GM19193 (cell line): ENCODE results near the gene CDH20.

Source experiments
- POLR2A ChIP-seq: IDR thresholded peaks from 4 replicates; pipeline ENCODE4 v1.6.1; 2011; ENCODE audit not compliant: insufficient read depth, insufficient read length; ENCODE audit errors: extremely low read depth

CDH20 gene

GRCh38 chr18:61556316-61556715, 223.1 kb downstream of the CDH20 start:
- TF ChIP-seq POLR2A, result no peak

- no peak for TF ChIP-seq POLR2A
Measured at GRCh38 chr18:61556862-61557261, 223.6 kb downstream of the CDH20 start.

GRCh38 chr18:61569176-61569892, 236.1 kb downstream of the CDH20 start:
- TF ChIP-seq POLR2A, result no peak

DNA sequence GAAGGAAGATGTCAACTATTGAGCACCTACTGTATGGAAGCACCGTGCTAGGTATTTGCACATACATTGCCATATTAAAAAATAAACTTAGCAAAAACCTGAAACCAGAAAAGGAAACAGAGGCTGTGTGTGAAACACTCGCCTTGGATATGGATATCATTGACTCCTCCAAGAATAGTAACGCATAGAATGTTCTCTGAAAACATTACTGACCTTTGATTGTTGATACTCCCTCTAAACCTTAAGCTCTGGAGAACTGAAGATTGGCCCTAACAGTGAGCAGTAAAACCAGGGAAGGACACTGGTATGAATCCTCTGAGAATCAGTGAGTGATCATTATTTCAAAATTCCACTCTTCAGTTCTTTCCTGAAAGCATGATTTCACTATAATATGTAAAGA, 236.8 kb downstream of the CDH20 start:
- TF ChIP-seq POLR2A, result no peak

- TF ChIP-seq POLR2A, result no peak
Measured at GRCh38 chr18:61572084-61572655, 238.9 kb downstream of the CDH20 start.

GRCh38 chr18:61572871-61573270, 239.6 kb downstream of the CDH20 start:
- TF ChIP-seq POLR2A, result no peak

GRCh38 chr18:61574665-61575064, 241.4 kb downstream of the CDH20 start:
- no peak for TF ChIP-seq POLR2A

- TF ChIP-seq POLR2A, result no peak
Measured at GRCh38 chr18:61575419-61575818, 242.2 kb downstream of the CDH20 start.

- no peak for TF ChIP-seq POLR2A
Measured at GRCh38 chr18:61578846-61579245, 245.6 kb downstream of the CDH20 start.

GRCh38 chr18:61579581-61579980, 246.4 kb downstream of the CDH20 start:
- TF ChIP-seq POLR2A, result no peak

GRCh38 chr18:61580046-61580445, 246.8 kb downstream of the CDH20 start:
- no peak for TF ChIP-seq POLR2A

DNA sequence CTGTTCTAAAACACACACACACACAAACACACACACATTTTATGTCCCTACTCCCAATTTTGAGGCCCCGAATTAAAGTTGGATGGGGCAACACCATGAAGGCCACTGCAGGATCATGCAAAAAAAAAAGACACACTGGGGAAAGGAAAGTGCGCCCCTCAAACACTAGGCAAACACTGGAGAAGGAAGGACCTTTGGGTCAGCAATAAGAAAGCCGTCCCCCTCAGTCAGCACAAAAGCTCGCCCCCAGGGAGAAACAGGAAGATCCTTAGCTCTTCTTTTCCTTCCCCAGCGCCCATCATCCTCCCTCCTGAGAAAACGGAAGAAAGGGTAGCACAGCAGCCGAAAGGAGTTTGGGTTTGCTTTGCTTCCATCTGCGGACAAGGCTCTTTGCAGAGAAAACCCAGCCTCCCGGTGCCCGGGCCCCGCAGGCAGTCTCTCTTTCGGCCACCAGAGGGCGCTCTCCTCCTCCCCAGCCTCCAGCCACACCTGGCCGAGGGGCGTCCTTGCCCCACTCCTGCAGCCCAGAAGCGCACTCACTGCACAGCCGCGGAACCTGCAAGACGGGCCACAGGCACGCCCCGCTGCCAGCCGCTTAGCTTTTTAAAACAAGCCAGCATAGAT, 248.5 kb downstream of the CDH20 start:
- TF ChIP-seq POLR2A, result no peak

- TF ChIP-seq POLR2A, result no peak
Measured at GRCh38 chr18:61582202-61582710, 249.0 kb downstream of the CDH20 start.

DNA sequence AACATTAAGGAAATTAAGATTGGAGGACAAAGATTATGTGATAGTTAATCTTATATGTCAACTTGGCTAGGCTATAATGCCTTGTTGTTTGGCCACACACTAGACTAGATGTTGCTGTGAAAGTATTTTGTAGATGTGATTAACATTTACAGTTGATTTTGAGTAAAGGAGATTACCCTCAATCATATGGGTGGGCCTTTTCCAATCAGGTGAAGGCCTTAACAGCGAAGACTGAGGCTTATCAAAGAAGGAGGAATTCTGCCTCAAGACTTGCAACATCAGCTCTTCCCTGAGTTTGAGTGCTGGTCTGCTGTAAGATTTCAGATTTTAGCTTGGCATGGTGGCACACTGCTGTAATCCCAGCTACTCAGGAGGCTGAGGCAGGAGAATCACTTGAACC, 250.3 kb downstream of the CDH20 start:
- no peak for TF ChIP-seq POLR2A

DNA sequence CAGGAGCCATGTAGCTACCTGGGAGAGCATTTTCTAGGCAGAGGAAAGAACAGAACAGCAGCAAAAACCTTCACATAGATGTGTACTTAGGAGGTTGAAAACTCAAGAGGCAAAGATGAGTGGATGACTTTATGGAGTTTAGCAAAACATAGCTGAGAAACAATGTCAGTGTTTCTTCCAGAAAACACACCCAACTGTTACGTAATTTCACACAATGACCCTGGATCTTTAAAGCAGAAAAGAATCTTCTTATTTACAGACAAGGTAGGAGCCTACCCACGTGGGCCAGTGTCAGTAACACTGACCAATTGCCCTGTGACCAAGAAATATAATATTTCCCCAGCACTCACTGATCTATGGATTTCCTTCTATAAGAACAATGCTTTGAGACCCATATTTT, 254.6 kb downstream of the CDH20 start:
- TF ChIP-seq POLR2A, result no peak
